Esophagus muscularis mucosa (tissue), 4 donors: ENCODE results near the gene BET1.

Experiments used
- CTCF ChIP-seq, 3 experiments: fragments of 200-600 bp in 2 of 3; fragments of 450-650 bp in 1 of 3; sonication (generic) in 2 of 3; IDR thresholded peaks; one replicate each; pipeline ENCODE4 v1.5.1; 2017 to 2019; ENCODE audit warnings: antibody characterized with exemption in 3 of 3, mild to moderate bottlenecking in 2 of 3, moderate library complexity in 1 of 3
- EP300 ChIP-seq: sonication (generic); formaldehyde crosslinking; IDR thresholded peaks from one replicate; pipeline ENCODE4 v1.6.1; 2017; ENCODE audit warnings: antibody characterized with exemption
- POLR2A ChIP-seq: fragments of 450-650 bp; IDR thresholded peaks from one replicate; pipeline ENCODE4 v1.6.1; 2017; ENCODE audit warnings: antibody characterized with exemption, moderate library complexity, mild to moderate bottlenecking, low read depth
- POLR2AphosphoS5 ChIP-seq, 2 donors: sonication (generic); formaldehyde crosslinking; IDR thresholded peaks; one replicate each; pipeline ENCODE4 v1.6.1; 2017; ENCODE audit warnings: antibody characterized with exemption in 2 of 2

GRCh38 chr7:94012746-94013145 is 8.6 kb upstream of the BET1 start:
- TF ChIP-seq CTCF (IDR thresholded peaks at IDR 0.05): no peak
- no peak for TF ChIP-seq POLR2AphosphoS5 (IDR thresholded peaks at IDR 0.05)
- TF ChIP-seq EP300: no peak
- no peak for TF ChIP-seq POLR2A
